DMS114 treated with DMSO at 0.1 percent for 48 hours (cell line): ENCODE measurements around the gene INPP4A.
A peak's percentile ranks its signal among the peaks of the same experiment; 100 is the strongest.
"Not testable (repeated sequence)": the region's sequence is repeated elsewhere in the genome, so short reads cannot be mapped to it uniquely, and the experiment has no call there.

Source experiments
- DNase-seq: peaks from one replicate; lab custom pipeline; 2025; ENCODE audit not compliant: unreplicated experiment; lab: John Stamatoyannopoulos, UW

INPP4A gene

DNA sequence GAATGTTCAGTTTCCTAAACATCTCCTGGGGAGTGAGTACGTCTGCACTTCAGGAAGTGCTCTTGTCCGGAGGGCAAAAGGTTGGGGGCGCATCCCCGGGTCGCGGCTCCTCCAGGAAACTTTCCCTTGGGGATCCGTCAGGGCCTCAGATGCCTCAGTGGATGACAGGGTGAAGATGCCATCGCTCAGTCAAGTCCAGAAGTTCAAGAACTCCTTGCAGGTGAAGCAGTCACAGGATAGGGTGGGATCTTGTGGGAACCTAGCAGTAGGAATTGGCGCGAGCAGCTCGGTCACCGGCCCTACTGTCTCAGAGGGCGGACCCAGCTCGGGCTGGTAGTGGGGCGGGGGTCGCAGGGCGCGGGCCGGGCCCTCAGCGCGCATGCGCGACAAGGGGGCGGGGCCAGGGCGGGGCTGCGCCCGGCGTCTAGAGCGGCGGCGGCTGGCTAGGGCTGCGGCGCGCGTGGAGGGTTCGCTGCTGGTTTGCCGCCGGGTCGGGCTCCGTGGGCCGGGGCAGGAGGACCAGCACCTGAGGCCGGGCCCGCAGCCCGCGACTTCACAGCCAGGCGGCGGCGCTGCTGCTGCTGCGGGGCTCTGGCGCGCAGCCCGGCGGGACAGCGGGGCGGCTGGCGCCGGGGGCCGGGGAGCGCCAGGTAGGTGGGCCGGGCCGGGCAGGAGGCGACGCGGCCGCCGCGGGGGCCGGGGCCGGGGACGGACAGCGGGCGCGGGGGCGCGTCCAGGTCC lies at the start of gene INPP4A:
TSS of gene INPP4A (plus strand) at position 423 of the 741 bp plus-strand sequence. CDS start 75,191 bp downstream, outside the sequence.
- peak; percentile 55 for DNase-seq

- no peak for DNase-seq
Measured at GRCh38 chr2:98395977-98396376, 48.7 kb upstream of the INPP4A start.

DNA sequence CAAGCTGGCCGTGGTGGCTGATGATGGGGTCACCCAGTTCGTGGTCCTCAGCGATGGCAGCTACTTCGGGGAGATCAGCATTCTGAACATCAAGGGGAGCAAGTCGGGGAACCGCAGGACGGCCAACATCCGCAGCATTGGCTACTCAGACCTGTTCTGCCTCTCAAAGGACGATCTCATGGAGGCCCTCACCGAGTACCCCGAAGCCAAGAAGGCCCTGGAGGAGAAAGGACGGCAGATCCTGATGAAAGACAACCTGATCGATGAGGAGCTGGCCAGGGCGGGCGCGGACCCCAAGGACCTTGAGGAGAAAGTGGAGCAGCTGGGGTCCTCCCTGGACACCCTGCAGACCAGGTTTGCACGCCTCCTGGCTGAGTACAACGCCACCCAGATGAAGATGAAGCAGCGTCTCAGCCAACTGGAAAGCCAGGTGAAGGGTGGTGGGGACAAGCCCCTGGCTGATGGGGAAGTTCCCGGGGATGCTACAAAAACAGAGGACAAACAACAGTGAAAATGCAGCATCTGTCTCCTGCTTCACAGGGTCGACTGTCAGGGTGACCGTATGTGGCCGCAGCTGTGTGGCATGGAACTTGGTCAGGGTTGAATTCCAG lies 47.8 kb upstream of the INPP4A start:
- DNase-seq = no peak

- no peak for DNase-seq
Measured at GRCh38 chr2:98399140-98399539, 45.5 kb upstream of the INPP4A start.

DNA sequence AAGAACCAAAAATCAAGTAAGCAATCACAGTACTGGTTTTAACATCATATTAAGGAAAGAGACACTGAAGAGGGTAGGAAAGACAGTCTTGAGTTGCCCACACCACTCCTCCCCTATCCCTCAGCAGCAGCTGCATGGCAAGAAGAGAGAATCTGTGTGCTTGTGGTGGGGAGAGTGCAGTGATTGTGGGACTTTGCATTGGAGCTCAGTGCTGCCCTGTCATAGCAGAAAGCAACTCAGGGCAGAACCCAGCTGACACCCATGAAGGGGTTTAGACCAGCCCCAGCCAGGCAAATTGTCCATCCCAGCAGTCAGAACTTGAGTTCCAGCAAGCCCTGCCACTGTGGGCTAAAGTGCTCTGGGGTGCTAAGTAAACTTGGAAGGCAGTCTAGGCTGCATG lies 40.8 kb upstream of the INPP4A start:
- DNase-seq = no peak

- DNase-seq = no peak
Measured at GRCh38 chr2:98404556-98405250, 40.0 kb upstream of the INPP4A start.

- DNase-seq = no peak
Measured at GRCh38 chr2:98405301-98405700, 39.4 kb upstream of the INPP4A start.

GRCh38 chr2:98408155-98408554 lies 36.5 kb upstream of the INPP4A start:
- no peak for DNase-seq

DNA sequence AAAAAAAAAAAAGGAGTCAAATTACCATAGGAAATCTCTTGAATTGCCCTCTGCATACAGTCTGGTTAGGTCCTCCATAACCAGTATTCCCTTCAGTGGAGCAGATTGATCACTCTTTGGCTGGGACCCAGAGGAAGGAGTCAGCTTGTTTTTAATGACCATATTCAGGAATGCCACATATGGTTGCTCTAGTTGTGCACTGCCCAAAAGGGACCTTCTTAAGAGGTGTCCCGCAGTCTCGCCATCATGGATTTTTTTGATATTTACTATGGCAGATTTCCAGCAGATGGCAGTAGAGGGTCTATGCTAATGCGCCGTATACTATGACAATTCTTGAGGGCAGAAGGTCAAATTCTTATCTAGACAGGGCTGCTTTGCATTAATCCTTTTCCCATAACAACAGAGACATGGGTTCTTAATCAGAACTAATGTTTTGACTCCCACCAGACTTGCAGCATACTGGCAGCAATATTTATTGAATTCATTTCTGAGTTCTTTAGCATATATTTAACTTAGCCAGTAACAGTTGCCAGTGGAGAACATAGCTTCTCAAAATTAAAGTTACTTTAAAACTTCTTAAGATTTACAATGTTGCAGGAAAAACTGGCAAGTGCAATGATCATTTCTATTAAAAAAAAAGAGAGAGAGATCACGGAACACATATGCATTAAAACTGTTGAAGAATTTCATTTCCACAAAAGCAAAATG lies 31.8 kb upstream of the INPP4A start:
- DNase-seq = peak; percentile 5

DNA sequence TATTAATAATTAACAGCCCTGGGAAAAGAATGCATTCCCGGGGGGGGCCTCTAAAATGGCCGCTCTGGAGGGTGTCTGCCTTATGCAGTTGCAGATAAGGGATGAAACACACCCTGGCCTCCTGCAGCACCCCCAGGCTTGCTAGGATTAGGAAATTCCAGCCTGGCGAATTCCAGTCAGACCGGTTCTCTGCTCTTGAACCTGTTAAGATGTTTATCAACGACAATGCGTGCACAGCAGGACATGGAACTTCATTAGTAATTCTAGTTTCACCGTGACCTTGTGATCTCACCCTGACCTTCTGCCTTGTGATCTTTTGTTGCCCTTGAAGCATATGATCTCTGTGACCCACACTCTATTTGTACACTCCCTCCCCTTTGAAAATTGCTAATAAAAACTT lies 30.4 kb upstream of the INPP4A start:
- DNase-seq = not testable (repeated sequence)

- not testable (repeated sequence) for DNase-seq
Measured at GRCh38 chr2:98415719-98416248, 28.9 kb upstream of the INPP4A start.

DNA sequence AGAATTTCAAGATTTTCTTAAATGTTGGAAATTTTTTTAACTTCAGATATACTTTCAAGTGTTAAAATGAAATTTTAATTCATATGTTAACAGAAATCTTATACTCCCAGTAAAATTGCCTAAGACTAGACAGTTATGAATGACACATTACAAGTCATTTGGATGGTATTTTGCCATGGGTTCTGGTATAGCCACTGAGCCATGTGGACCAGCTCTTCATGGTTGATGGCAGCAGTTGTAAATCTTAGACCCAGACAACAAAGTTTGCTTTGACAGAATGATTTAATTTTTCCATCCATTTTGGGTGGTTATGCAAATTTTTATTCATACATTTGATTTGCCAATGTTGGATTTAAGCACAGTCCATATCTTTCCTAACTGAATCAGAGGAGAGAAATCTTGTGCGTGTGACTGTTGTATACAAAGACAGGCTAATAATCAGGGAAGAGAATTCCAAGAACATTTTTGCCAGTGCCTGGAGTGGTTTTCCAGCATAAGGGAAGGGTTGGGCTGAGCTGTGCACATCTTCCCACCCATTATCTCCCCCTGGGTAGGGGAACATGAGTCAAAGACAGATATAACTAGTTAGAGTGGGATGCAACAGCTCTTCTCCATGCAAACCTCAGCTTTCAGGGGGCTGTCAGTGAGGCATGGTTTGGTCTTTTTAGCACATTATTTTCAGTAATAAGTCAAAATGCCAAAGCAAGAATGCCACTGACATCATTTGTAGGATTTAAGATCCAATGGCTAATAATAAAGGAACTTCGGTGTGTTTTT lies 28.1 kb upstream of the INPP4A start:
- no peak for DNase-seq

DNA sequence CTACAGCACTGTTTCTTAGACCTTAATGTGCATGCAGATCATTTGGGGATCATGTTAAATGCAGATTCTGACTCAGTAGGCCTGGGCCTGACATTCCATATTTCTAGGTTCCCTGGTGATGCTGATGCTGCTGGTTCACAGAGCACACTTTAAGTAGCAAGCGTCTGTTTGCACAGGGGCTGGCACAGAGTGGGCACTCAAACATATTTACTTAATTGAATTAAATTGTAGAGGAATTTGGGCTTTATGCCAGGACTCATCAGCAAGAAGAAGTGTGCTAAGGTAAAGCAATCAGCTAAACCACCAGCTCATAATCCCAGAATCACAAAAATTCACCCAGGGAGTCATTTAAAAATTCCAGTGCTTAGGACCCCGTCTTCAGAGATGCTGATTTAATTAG lies 25.1 kb upstream of the INPP4A start:
- no peak for DNase-seq

GRCh38 chr2:98419977-98420725 lies 24.5 kb upstream of the INPP4A start:
- DNase-seq = no peak

DNA sequence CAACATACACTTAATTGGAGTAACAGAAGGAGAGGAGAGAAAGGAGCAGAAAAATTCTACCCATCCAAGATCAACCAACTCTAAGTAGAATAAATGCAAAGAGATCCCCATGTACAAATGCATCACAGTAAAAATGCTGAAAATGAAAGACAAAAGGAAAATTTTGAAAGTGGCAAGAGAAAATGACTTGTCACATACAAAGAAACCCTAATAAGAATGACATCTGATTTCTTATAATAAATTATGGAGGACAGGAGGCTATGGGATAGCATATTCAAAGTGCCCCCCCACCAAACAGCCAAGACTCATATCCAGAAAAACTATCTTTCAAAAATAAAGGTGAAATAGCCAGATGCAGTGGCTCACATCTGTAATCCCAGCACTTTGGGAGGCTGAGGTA lies 22.2 kb upstream of the INPP4A start:
- no peak for DNase-seq

DNA sequence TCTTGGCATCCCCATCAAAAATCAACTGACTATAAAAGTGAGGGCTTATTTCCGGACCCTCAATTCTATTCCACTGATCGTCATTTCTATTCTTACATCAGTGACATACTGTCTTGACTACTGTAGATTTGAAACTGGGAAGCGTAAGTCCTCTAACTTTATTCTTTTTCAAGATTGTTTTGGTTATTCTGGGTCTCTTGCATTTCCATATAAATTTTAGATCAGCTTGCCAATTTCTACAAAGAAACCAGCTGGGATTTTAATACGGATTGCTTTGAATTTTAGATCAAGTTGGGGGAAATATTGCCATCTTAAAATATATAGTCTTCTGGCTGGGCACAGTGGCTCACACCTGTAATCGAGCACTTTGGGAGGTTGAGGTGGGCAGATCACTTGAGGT lies 17.9 kb upstream of the INPP4A start:
- no peak for DNase-seq

- DNase-seq = no peak
Measured at GRCh38 chr2:98432145-98432544, 12.5 kb upstream of the INPP4A start.

- DNase-seq = no peak
Measured at GRCh38 chr2:98433363-98433964, 11.2 kb upstream of the INPP4A start.

GRCh38 chr2:98434492-98434891 lies 10.2 kb upstream of the INPP4A start:
- no peak for DNase-seq
